ENCODE measurements around the gene GRIN2C. TPM values are rescaled to one million over a fixed set of nuclear protein-coding genes. Genes with fewer than 3 reads are reported as not detected.

GRIN2C gene
- total RNA-seq, 1 experiment from 2014 or later = 0.44 TPM

- Mint-ChIP-seq H3K4me1 (no peaks in the 10 kb centered on the region), H3K27me3 (ENCODE audit: low read depth) (no peaks in the 10 kb centered on the region), H3K9me3 (no peaks in the 10 kb centered on the region), H3K27ac (no peak overlapping the region), H3K36me3 (ENCODE audit: insufficient read depth in 1 of 3, low read depth in 3 of 3) (peaks cover 9 to 55% (median 50%) of the 10 kb centered on the region in 3 experiments; a peak in 6 of 7 replicates), H3K4me3 (no peak overlapping the region)
- Histone ChIP-seq H3K4me2 (ENCODE audit: insufficient read depth, insufficient read length, low read length) (no peak overlapping the region), H3K4me1 (ENCODE audit: insufficient read depth, low read length) (no peaks in the 10 kb centered on the region), H4K5ac (ENCODE audit: insufficient read length, low read depth, low read length) (no peak overlapping the region), H3K23ac (ENCODE audit: insufficient read length, low read depth, low read length) (no peak overlapping the region), H3K56ac (ENCODE audit: insufficient read length, low read depth, low read length) (no peak overlapping the region), H3T11ph (ENCODE audit: low read length) (no peak overlapping the region), H3K9me3 (ENCODE audit: control insufficient read depth, low read depth, low read length) (no peaks in the 10 kb centered on the region), H3K23me2 (ENCODE audit: insufficient read length, low read depth, low read length, poor library complexity, severe bottlenecking) (no peaks in the 10 kb centered on the region), H3K4ac (ENCODE audit: low read depth, low read length) (no peak overlapping the region), H2BK20ac (ENCODE audit: low read depth, low read length, poor library complexity, severe bottlenecking) (no peak overlapping the region), H2BK120ac (ENCODE audit: low read depth, low read length, poor library complexity, severe bottlenecking) (no peak overlapping the region), H2AK5ac (ENCODE audit: insufficient read length, low read length) (no peak overlapping the region), H3K79me1 (ENCODE audit: insufficient read depth, low read depth, low read length, poor library complexity, severe bottlenecking) (no peaks in the 10 kb centered on the region), H3K27me3 (ENCODE audit: insufficient read depth, low read length) (no peaks in the 10 kb centered on the region), H2AFZ (ENCODE audit: low read length) (no peak overlapping the region), H3K18ac (ENCODE audit: insufficient read length, low read depth, low read length) (no peak overlapping the region), H4K91ac (ENCODE audit: insufficient read length, low read depth, low read length) (no peak overlapping the region), H3K9ac (ENCODE audit: extremely low read depth, insufficient read length, low read length) (no peak overlapping the region), H2BK5ac (ENCODE audit: insufficient read length, low read length) (no peak overlapping the region), H2BK12ac (ENCODE audit: insufficient read length, low read depth, low read length) (no peak overlapping the region), H4K20me1 (ENCODE audit: control insufficient read depth, insufficient read depth, insufficient read length) (no peaks in the 10 kb centered on the region), H3K27ac (ENCODE audit: insufficient read length, low read depth, low read length) (no peak overlapping the region), H3K14ac (ENCODE audit: insufficient read depth, low read length) (no peak overlapping the region), H4K8ac (replicated peaks; ENCODE audit: insufficient read length, low read depth, low read length) (no peak overlapping the region), H2BK15ac (ENCODE audit: low read depth, low read length) (no peak overlapping the region), H3K79me2 (ENCODE audit: insufficient read depth, low read length) (no peaks in the 10 kb centered on the region)
- TF ChIP-seq, protein P1, sequence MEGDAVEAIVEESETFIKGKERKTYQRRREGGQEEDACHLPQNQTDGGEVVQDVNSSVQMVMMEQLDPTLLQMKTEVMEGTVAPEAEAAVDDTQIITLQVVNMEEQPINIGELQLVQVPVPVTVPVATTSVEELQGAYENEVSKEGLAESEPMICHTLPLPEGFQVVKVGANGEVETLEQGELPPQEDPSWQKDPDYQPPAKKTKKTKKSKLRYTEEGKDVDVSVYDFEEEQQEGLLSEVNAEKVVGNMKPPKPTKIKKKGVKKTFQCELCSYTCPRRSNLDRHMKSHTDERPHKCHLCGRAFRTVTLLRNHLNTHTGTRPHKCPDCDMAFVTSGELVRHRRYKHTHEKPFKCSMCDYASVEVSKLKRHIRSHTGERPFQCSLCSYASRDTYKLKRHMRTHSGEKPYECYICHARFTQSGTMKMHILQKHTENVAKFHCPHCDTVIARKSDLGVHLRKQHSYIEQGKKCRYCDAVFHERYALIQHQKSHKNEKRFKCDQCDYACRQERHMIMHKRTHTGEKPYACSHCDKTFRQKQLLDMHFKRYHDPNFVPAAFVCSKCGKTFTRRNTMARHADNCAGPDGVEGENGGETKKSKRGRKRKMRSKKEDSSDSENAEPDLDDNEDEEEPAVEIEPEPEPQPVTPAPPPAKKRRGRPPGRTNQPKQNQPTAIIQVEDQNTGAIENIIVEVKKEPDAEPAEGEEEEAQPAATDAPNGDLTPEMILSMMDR (conservative IDR thresholded peaks at IDR 0.05) = no peak
- no CpG with 5 or more reads among the region's 6 CpGs for WGBS (ENCODE audit: extremely low coverage, insufficient read length, low lambda C conversion rate)
- DNase-seq = no peak
Measured at GRCh38 chr17:74796866-74797265, 62.8 kb downstream of the GRIN2C start.

Measured in H9 (cell line).